Measurements from ENCODE around the gene PIGN. TPM values are rescaled to one million over a fixed set of nuclear protein-coding genes. Genes with fewer than 3 reads are reported as not detected.
A peak's percentile ranks its signal among the peaks of the same experiment; 100 is the strongest.

PIGN gene
- total and polyA plus RNA-seq, 2 donors (not counting 3 experiments of a cell fraction or from before 2014, with no cell fraction given) = 13.7 to 26.1 TPM

DNA sequence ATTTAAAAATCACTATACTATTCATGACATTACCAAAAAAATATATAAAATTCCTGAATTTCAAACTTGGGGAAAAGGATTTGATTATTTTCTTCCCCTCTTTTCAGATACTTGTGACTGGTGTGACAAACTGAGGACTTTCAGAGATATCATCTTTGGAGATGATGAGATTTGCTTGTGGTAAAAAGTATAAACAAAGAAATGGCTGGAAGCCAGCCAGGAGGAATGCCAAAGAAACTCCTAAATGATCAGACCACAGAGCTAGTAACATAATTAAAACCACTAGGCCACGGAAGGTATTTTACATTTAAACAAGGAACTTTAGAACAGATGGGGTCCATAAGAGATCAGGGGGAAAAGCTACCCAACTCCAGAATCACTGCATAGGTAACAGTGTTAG is 58.7 kb downstream of the PIGN start:
- TF ChIP-seq POLR2A (IDR thresholded peaks at IDR 0.05; ENCODE audit: low read depth, low read length) (no peak), GATA2 (IDR thresholded peaks at IDR 0.05; ENCODE audit: insufficient read depth, insufficient read length, low read depth, low read length) (peak; percentile 72)
- TF ChIP-seq, protein P1, sequence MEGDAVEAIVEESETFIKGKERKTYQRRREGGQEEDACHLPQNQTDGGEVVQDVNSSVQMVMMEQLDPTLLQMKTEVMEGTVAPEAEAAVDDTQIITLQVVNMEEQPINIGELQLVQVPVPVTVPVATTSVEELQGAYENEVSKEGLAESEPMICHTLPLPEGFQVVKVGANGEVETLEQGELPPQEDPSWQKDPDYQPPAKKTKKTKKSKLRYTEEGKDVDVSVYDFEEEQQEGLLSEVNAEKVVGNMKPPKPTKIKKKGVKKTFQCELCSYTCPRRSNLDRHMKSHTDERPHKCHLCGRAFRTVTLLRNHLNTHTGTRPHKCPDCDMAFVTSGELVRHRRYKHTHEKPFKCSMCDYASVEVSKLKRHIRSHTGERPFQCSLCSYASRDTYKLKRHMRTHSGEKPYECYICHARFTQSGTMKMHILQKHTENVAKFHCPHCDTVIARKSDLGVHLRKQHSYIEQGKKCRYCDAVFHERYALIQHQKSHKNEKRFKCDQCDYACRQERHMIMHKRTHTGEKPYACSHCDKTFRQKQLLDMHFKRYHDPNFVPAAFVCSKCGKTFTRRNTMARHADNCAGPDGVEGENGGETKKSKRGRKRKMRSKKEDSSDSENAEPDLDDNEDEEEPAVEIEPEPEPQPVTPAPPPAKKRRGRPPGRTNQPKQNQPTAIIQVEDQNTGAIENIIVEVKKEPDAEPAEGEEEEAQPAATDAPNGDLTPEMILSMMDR (IDR thresholded peaks at IDR 0.05; ENCODE audit: extremely low read depth in 1 of 2, insufficient read depth in 1 of 2, low read depth in 1 of 2, low read length in 2 of 2) = no peak
- TF ChIP-seq, protein P2, sequence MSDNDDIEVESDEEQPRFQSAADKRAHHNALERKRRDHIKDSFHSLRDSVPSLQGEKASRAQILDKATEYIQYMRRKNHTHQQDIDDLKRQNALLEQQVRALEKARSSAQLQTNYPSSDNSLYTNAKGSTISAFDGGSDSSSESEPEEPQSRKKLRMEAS (IDR thresholded peaks at IDR 0.05; ENCODE audit: insufficient read depth, insufficient read length) = no peak
- intact Hi-C loops (cut with micrococcal nuclease) = loop anchor here (10.0 kb wide), 1 partner anchor 293 kb away; no protein-coding TSS in a partner anchor
- Histone ChIP-seq H3K27ac (ENCODE audit: insufficient read depth, low read depth, low read length) (no peak overlapping the region), H3K9me1 (replicated peaks; ENCODE audit: control insufficient read depth, extremely low read depth, insufficient read depth, low read length) (no peaks in the 10 kb centered on the region), H3K36me3 (ENCODE audit: control insufficient read depth in 2 of 2, extremely low read depth in 1 of 2, insufficient read depth in 2 of 2, low read length in 2 of 2) (no peaks in the 10 kb centered on the region), H3K27me3 (ENCODE audit: control insufficient read depth in 2 of 2, insufficient read depth in 2 of 2, low read length in 2 of 2) (no peaks in the 10 kb centered on the region), H3K9me3 (replicated peaks; ENCODE audit: control insufficient read depth, insufficient read depth, low read length) (no peaks in the 10 kb centered on the region), H3K4me2 (ENCODE audit: insufficient read depth, low read length) (no peak overlapping the region), H3K4me3 (replicated peaks in 1 of 3; ENCODE audit: insufficient read depth in 1 of 3, low read depth in 1 of 3, low read length in 3 of 3) (no peak overlapping the region), H3K9ac (replicated peaks; ENCODE audit: extremely low read depth, insufficient read depth, low read length) (no peak overlapping the region), H3K79me2 (ENCODE audit: control insufficient read depth, insufficient read depth, low read length) (no peaks in the 10 kb centered on the region), H2AFZ (ENCODE audit: low read depth, low read length) (no peak overlapping the region), H3K4me1 (ENCODE audit: control insufficient read depth, extremely low read depth, insufficient read depth, low read length) (peaks cover 19% of the 10 kb centered on the region), H4K20me1 (replicated peaks; ENCODE audit: control insufficient read depth, extremely low read depth, insufficient read depth, low read length) (no peaks in the 10 kb centered on the region)
- ChIA-PET POLR2A (no interaction called here), CTCF (interaction anchor here (0.6 to 8.0 kb wide), 17 partner anchors 10 to 806 kb away, joined by 3 to 89 read pairs (median 6); partner anchors contain the start of gene RNF152)
- FAIRE-seq = peak; percentile 8
- no TSS peak for BruUV-seq (replicated peaks)
- dilution Hi-C loops (cut with MboI; ENCODE audit: extremely low pct_ligation_motif_present, low sequenced_read_pairs) = no loop called here
- peak; percentile 37 for DNase-seq (ENCODE audit: low read depth, low spot score)

DNA sequence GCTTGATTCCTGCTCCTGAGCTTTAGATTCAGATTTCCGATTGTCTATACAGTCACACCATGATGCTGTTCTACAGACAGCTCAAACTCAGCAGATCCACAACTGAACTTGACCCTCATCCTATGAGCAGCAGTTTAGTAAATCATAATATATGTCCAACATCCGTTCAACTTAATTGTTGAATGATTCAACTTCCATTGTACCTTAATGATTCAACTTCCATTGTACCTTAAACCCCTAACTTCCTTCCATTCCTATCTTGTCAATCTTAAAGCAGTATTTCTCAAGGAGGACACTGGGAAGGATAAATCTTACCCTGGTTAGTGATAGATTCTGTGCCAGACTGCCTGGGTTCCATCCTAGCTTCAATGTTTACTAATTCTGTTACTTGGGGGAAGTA is 60.1 kb downstream of the PIGN start:
- Histone ChIP-seq H3K9ac (replicated peaks; ENCODE audit: extremely low read depth, insufficient read depth, low read length) (no peak overlapping the region), H2AFZ (ENCODE audit: low read depth, low read length) (no peak overlapping the region), H3K27ac (ENCODE audit: insufficient read depth, low read depth, low read length) (no peak overlapping the region), H3K27me3 (ENCODE audit: control insufficient read depth in 2 of 2, insufficient read depth in 2 of 2, low read length in 2 of 2) (no peaks in the 10 kb centered on the region), H3K9me1 (replicated peaks; ENCODE audit: control insufficient read depth, extremely low read depth, insufficient read depth, low read length) (no peaks in the 10 kb centered on the region), H3K4me2 (ENCODE audit: insufficient read depth, low read length) (peak overlapping the region; percentile 23), H3K4me3 (replicated peaks in 1 of 3; ENCODE audit: insufficient read depth in 1 of 3, low read depth in 1 of 3, low read length in 3 of 3) (no peak overlapping the region), H3K36me3 (ENCODE audit: control insufficient read depth in 2 of 2, extremely low read depth in 1 of 2, insufficient read depth in 2 of 2, low read length in 2 of 2) (no peaks in the 10 kb centered on the region), H3K9me3 (replicated peaks; ENCODE audit: control insufficient read depth, insufficient read depth, low read length) (no peaks in the 10 kb centered on the region), H3K79me2 (ENCODE audit: control insufficient read depth, insufficient read depth, low read length) (no peaks in the 10 kb centered on the region), H3K4me1 (ENCODE audit: control insufficient read depth, extremely low read depth, insufficient read depth, low read length) (peaks cover 19% of the 10 kb centered on the region), H4K20me1 (replicated peaks; ENCODE audit: control insufficient read depth, extremely low read depth, insufficient read depth, low read length) (no peaks in the 10 kb centered on the region)
- no TSS peak for BruUV-seq (replicated peaks)
- intact Hi-C loops (cut with micrococcal nuclease) (loop anchor here (10.0 kb wide), 1 partner anchor 292 kb away; no protein-coding TSS in a partner anchor), dilution Hi-C loops (cut with MboI; ENCODE audit: extremely low pct_ligation_motif_present, low sequenced_read_pairs) (no loop called here)
- POLR2A ChIA-PET = no interaction called here
- FAIRE-seq = peak; percentile 77
- TF ChIP-seq JUN (IDR thresholded peaks at IDR 0.05; ENCODE audit: borderline replicate concordance, insufficient read depth, insufficient read length, low read depth) (peak; percentile 19), FOS (IDR thresholded peaks at IDR 0.05; ENCODE audit: borderline replicate concordance, insufficient read depth, low read length) (peak; percentile 75), EZH2 (IDR thresholded peaks at IDR 0.05; ENCODE audit: borderline replicate concordance, low read depth, low read length, severe bottlenecking) (no peak), GATA2 (IDR thresholded peaks at IDR 0.05; ENCODE audit: insufficient read depth, insufficient read length, low read depth, low read length) (peak; percentile 85)
- DNase-seq (ENCODE audit: low read depth, low spot score) = peak; percentile 31
- CTCF ChIA-PET = interaction anchor here (0.7 to 8.0 kb wide), 9 partner anchors 10 to 805 kb away, joined by 3 to 89 read pairs (median 3); no protein-coding TSS in a partner anchor

Measured in endothelial cell of umbilical vein (primary cell).